GM21723 (cell line): ENCODE data around the gene MCOLN3.
A peak's percentile ranks its signal among the peaks of the same experiment; 100 is the strongest.

Experiments
- ATAC-seq: cut with Tn5 transposase; IDR thresholded peaks from one replicate; pipeline ENCODE4 v1.9.1; 2021; ENCODE audit warnings: mild to moderate bottlenecking, moderate library complexity; ENCODE audit not compliant: unreplicated experiment

The MCOLN3 gene

GRCh38 chr1:85048296-85049064 lies at the start of gene MCOLN3:
MCOLN3 (minus strand) TSS chr1:85048500; CDS start chr1:85045360, 3,140 bp downstream.
- ATAC-seq, result peak; percentile 77

GRCh38 chr1:85093644-85094043 lies 45.3 kb upstream of the MCOLN3 start:
- ATAC-seq, result no peak

GRCh38 chr1:85091671-85092280 lies 43.5 kb upstream of the MCOLN3 start:
- peak; percentile 57 for ATAC-seq

GRCh38 chr1:85090225-85090624 lies 41.9 kb upstream of the MCOLN3 start:
- no peak for ATAC-seq

GRCh38 chr1:85089203-85089602 lies 40.9 kb upstream of the MCOLN3 start:
- ATAC-seq, result no peak

GRCh38 chr1:85088408-85088784 lies 40.1 kb upstream of the MCOLN3 start:
- no peak for ATAC-seq

GRCh38 chr1:85087659-85088407 lies 39.5 kb upstream of the MCOLN3 start:
- no peak for ATAC-seq

- no peak for ATAC-seq
These were observed 37.1 kb upstream of the MCOLN3 start for GRCh38 chr1:85085417-85085816.

- ATAC-seq, result peak; percentile 74
These were observed 30.6 kb upstream of the MCOLN3 start for GRCh38 chr1:85078903-85079302.

GRCh38 chr1:85074365-85074964 lies 26.2 kb upstream of the MCOLN3 start:
- no peak for ATAC-seq

GRCh38 chr1:85070972-85071492 lies 22.7 kb upstream of the MCOLN3 start:
- ATAC-seq, result no peak

- ATAC-seq, result no peak
These were observed 20.5 kb upstream of the MCOLN3 start for GRCh38 chr1:85068846-85069245.

- no peak for ATAC-seq
These were observed 17.2 kb upstream of the MCOLN3 start for GRCh38 chr1:85065550-85065949.

- ATAC-seq, result no peak
These were observed 14.2 kb upstream of the MCOLN3 start for GRCh38 chr1:85062425-85063026.

GRCh38 chr1:85061711-85062424 lies 13.6 kb upstream of the MCOLN3 start:
- peak; percentile 100 for ATAC-seq

GRCh38 chr1:85060038-85060437 lies 11.7 kb upstream of the MCOLN3 start:
- no peak for ATAC-seq

GRCh38 chr1:85059563-85059962 lies 11.3 kb upstream of the MCOLN3 start:
- no peak for ATAC-seq

GRCh38 chr1:85058786-85059185 lies 10.5 kb upstream of the MCOLN3 start:
- no peak for ATAC-seq

GRCh38 chr1:85058311-85058710 lies 10.0 kb upstream of the MCOLN3 start:
- no peak for ATAC-seq

- no peak for ATAC-seq
These were observed 6.4 kb upstream of the MCOLN3 start for GRCh38 chr1:85054664-85055063.
